DMS 273 treated with DMSO at 0.1 percent for 48 hours (cell line): ENCODE results near the gene SCO2.

Experiments
- DNase-seq: peaks from one replicate; lab custom pipeline; 2025; lab: John Stamatoyannopoulos, UW

Gene SCO2

DNA sequence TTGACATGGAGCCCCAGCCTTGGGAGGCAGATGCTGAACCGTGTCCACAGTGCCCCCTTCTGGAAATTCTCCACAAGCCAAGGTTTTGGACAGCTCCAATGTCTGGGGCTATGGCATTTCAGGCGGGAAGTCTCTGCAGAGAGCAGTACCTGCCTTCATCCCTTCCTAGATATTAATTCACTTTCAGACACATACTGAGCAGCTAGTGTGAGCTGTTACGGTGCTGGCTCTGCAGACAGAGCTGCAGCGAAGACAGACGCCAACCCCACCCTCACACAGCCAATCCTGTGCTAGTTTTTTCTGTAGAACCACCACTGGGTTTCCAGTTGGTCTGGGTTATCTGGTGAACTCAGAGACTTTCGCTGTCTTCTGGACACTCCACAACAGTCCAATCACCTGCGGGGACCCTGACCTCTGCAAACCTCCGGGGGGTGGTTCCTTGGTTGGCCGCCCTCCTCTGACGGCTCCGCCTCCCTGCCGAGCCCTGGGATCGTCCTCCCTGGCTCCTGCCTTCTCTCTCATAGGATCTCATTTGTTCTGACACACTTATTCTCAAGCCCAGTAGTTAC lies 27.0 kb downstream of the SCO2 start:
- DNase-seq, result peak; percentile 40

- DNase-seq, result no peak
Measured at GRCh38 chr22:50497093-50497492, 28.3 kb downstream of the SCO2 start.

DNA sequence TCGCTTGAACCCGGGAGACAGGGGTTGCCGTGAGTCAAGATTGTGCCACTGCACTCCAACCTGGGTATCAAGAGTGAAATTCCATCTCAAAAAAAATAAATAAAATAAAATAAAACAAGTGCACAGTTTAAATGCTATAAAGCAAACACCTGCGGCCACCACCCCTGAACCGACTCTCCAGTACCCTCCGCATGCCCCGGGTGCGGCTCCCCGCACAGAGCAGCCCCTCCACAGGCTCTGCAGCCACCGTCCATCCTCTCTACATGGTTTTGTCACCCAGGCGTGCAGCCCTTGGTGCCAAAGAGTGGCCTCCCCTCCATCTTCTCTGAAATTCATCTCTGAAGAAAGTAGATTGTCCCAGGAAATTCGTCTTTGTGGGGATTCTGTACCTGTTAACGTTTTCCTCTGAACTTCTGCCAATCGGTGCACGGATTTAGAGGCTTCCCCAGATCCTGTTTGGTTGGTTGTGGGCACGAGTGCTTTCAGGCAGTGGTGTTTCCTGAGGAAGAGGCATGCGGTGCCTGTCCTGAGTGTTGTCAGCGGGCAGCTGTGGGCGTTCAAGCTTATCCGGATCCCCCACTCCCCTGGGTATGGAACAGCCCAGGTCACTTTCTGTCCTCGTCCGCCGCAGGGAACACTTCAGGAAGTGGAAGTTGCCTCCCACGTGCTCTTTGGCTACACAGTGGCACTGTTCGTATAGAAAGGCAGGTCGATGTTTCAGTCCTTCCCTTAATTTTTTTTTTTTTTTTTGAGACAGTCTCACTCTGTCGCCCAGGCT lies 34.7 kb downstream of the SCO2 start:
- DNase-seq, result no peak

DNA sequence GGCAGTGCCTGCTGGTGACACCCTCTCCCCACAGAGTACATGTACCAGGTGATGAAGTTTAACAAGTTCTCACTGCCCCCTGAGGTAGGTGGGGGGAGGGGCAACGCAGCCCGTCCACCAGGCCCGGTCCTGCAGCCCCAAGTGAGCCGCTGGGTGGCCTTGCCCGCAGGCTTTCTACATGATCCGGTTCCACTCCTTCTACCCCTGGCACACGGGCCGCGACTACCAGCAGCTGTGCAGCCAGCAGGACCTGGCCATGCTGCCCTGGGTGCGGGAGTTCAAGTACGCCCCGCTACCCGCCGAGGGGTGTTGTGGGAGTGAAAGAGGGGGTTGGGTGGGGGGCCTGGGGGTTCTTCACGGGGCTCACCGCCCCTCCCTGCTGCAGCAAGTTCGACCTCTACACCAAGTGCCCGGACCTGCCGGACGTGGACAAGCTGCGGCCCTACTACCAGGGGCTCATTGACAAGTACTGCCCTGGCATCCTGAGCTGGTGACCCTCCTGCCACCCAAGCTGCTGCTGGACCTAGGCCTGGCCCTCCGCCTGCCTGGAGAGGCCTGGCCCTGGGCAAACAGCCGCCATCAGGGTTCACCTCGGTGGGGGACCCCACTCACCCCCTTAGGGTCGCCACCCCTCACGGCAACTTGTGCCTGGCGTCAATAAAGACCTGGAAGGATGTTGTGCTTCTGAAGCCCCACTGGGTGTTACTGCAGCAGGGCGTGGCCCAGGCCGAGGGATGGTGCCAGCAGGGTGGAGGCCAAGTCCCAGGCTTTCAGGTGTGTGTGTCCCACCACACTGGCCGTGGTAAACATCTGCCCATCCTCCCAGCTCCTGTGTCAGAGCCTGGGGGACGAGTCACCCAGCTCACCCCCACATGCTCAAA lies 35.8 kb downstream of the SCO2 start:
- no peak for DNase-seq

- no peak for DNase-seq
Measured at GRCh38 chr22:50488886-50489285, 36.5 kb downstream of the SCO2 start.

DNA sequence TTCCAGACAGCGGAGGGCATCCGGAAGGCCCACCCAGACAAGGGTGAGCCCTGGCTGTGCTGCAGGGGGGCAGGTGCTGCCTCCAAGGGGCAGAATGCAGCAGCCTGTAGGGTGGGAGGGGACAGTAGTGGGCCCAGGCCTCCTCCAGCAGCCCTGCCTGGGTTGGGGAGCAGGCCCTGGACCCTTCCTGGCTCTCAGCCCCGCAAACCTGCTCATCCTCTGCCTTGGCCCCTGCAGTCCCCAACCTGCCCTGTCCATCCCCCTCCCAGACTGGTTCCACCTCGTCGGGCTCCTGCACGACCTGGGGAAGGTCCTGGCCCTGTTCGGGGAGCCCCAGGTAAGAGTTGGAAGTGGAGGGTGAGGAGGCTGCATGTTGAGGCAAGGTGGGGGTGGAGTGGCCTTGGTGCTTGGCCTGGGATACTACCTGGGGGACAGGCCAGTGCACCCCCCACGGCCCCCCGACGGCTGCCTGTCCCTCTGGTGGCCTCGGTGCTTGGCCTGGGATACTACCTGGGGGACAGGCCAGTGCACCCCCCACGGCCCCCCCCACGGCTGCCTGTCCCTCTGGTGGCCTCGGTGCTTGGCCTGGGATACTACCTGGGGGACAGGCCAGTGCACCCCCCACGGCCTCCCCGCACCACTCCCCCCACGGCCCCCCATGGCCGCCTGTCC lies 37.3 kb downstream of the SCO2 start:
- DNase-seq, result no peak

DNA sequence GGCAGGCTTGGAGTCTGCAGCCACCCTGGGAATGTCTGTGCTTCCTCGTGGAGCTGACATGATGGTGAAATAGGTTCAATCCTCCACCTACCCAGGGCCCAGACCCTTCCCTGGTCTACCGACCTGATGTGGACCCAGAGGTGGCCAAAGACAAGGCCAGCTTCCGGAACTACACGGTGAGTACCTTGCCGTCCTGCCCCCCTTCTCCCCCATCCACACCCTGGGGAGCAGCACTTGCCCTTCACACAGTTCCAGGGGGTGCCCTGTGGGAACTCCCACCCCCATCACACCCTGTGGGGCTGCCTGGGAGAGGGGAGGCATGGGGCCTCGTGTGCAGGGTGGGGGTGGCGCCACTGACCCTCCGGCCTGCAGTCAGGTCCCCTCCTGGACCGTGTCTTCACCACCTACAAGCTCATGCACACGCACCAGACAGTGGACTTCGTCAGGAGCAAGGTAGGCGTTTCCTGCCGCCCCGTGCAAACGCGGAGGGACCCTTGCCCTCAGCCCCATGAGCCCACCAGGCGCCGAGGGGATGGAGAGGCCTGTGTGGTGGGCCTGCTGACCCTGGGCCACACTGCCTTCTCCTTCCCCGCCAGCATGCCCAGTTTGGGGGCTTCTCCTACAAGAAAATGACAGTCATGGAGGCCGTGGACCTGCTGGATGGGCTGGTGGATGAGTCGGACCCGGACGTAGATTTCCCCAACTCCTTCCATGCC lies 38.0 kb downstream of the SCO2 start:
- no peak for DNase-seq

- no peak for DNase-seq
Measured at GRCh38 chr22:50486561-50487289, 38.7 kb downstream of the SCO2 start, which contains the start of gene MIOX. MIOX (plus strand) TSS chr22:50486859; CDS start chr22:50486898, 39 bp downstream.

DNA sequence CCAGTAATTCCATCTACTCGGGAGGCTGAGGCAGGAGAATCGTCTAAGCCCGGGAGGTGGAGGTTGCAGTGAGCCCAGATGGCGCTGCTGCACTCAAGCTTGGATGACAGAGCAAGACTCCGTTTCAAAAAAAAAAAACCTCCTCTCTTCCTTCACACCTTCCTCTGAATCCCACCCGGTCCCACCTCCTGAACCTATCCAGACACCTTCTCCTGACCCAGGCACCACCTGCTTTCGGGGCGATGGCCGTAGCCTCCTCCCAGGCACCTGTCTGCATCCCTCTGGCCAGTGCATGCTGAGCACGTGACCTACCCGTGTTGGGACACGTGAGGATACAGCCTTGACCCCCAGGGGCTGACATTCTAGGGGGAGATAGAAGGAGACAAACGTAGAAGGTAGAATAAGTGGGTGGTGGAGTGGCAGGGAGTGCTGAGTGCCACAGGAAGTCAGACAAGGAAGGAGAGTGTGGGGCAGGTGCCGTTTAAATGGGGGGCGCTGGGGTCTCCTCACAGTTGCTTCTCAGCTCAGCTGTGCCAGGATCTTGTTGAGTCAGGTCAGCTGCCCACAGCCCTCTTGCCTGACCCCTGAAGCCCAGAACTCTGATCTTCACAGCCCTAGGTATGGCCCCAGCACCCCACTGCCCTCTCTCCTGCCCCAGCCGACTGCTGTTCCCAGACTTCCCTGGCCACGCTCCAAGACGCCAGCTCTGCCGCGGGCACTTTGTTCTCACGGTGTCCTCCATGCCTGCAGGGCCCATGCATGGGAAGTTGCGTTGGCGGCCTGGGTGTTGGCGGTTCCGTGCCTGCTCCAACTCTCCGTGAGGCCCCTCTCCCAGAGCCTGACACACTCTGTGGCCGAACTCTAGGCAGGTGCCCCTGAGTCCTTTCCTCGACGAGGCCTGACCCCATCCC lies 39.9 kb downstream of the SCO2 start:
- DNase-seq, result no peak

DNA sequence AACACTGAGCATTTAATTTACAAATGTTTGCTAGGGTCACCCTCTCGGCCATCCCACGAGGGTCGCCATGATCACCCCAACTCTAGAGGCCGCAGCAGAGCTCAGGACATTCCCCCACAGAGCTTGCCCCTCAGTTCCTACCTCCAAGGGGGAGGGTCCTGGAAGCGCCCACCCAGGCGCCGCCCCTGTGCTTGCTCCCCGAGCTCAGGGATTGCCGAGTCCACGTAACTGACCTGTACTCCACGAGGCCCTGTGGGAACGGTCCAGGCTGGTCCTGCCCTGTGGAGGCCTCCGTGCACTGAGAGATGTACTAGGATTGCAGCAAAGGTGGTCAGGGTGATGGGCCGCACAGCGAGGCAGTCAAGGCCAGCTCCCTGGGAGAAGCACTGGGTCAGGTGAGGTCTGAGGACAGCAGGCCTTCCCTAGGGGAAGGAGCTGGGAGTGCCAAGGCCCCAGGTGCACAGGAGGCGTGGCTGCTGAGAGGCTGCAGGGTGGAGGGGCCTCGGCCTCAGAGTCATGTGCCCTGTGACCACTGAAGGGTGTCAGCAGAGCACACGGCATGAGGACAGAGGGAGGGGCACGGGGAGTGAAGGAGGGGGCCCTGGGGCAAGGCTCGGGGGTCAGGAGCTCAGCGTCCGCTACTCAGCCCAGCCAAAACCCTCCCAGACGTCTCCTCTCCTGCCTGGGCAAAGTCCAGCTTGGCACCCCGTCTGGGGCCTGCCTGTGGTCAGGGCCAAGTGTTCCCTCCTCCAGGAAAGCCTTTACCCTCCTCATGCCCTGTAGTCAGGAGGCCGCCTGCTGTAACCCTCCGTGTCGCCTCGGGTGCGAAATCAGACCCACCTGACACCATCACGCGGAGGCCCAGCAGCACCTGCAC lies 41.2 kb downstream of the SCO2 start:
- no peak for DNase-seq

GRCh38 chr22:50483556-50483955 lies 41.8 kb downstream of the SCO2 start:
- no peak for DNase-seq

DNA sequence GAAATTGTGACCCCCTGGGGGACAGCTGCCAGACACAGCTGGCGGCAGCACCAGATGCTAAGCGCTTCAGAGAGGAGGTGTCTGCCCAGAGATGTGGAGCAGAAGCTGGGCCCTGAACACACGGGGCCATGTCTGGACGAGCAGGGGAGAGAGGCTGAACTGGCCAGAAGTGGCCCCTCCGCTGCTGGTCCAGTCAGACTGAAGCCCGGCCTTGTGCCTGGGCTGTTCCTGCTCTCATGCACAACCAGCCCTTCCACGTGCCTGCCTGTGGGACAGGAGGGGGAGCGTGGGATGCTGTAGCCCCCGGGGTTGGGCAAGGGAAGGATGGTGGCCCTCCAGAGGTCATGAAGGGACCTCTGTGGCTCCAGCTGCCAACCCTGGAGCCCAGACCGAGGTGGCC lies 42.3 kb downstream of the SCO2 start:
- no peak for DNase-seq

DNA sequence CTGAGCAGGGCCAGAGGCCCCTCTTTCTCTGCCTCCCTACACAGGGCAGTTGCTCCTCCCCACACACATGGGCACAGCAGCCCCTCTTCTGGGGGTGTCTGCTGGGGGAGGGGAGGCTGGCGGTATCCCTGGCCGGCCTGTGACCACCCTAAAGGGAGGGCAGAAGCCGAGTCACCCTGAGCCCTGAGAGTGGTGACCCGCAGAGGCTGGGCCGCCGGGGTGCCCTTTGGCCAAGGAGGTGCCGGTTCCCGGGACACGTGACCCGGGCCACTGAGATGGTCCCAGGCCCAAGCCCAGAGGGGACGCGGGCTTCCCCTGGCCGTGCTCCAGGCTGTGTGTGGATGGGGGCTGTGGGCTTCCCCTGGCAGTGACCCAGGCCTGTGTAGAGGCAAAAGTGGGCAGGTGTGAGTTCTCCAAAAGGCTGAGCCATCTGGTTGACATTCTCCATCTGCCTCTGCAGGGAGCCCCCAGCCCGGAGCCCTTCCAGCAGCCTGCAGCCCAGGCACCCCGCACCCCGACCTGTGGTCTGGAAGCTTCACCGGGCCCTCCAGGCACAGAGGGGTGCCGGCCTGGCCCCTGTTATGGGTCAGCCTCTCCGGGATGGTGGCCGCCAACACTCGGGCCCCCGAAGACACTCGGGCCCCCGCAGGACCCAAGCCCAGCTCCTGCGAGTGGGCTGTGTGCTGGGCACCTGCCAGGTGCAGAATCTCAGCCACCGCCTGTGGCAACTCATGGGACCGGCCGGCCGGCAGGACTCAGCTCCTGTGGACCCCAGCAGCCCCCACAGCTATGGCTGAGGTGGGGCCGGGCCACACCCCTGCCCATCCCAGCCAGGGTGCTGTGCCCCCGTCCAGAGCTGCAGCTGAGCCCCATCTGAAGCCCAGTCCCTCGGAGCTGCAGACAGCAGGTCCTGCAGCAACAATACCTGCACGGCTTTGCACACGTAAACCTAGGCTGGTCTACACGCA lies 43.0 kb downstream of the SCO2 start:
- DNase-seq, result peak; percentile 25

DNA sequence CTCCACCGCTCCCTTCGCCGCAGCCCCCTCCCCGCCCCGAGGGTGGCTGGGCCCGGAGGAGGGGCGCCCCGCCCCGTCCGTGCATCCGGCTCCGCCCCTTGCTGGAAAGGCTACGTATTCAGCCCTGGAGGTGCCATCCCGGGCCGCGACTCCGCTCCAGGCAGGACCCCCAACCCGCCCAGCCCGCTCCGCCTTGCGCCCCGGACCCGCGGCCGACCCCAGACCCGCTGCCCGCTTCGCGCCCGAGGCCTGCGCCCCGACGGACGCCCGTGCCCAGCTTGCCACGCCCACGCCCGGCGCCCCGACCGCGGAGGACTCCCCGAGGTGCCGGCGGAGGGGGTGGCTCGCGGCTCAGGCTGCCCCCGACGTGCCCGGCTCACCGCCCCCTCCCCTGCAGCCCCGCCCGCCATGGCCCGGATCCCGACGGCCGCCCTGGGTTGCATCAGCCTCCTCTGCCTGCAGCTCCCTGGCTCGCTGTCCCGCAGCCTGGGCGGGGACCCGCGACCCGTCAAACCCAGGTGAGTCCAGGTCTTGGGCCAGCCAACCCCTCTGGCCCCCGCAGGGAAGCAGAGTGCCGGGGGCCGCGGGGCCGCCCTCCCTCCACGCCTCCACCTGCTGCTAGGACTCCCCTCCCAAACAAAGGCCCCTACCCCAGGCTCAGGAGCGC lies 43.8 kb downstream of the SCO2 start, which contains the start of gene ADM2:
Gene ADM2, plus strand, starts transcription at position 104 of the 667 bp plus-strand sequence. Its CDS starts 305 bp downstream, at position 409.
- DNase-seq, result no peak

GRCh38 chr22:50481045-50481439 lies 44.4 kb downstream of the SCO2 start:
- DNase-seq, result no peak

DNA sequence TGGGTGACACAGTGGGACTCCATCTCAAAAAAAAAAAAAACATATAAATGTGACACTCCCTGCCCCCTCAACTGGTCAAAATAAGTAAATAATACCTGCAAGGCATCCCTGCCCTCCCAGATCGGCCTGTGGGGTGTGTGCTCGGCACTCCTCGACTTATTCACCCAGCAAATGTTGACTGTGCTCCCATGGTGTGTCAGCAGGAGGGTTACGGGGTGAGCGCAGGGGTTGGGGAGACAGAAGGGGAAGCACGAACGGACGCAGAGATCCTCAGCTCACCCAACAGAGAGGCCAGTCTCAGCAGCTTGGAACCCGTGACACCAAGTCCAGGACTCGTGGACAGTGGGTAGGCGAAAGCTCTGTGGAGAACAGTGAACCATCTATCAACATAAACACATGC lies 45.7 kb downstream of the SCO2 start:
- no peak for DNase-seq

DNA sequence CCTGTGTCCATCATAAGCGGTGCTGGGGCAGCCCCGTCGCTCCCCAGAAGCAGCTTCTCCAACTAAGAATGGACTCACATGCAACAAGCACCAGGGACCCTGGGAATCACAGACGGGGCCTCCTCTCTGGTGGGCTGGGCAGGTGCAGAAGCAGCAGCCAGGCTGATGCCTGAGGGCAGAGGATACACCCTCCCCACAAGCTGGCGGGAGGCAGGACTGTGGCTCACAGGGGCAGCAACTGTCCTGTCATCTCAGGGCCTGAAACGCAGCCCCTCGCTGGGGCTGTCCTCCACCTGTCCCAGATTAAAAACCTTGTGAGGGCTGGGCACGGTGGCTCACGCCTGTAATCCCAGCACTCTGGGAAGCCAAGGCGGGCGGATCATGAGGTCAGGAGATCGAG lies 47.5 kb downstream of the SCO2 start:
- DNase-seq, result no peak
